Activated gamma-delta T cell (primary cell): ENCODE measurements around the gene HIVEP3.

Experiments
- DNase-seq: peaks from one replicate; lab custom pipeline; 2025; lab: John Stamatoyannopoulos, UW

Gene HIVEP3

DNA sequence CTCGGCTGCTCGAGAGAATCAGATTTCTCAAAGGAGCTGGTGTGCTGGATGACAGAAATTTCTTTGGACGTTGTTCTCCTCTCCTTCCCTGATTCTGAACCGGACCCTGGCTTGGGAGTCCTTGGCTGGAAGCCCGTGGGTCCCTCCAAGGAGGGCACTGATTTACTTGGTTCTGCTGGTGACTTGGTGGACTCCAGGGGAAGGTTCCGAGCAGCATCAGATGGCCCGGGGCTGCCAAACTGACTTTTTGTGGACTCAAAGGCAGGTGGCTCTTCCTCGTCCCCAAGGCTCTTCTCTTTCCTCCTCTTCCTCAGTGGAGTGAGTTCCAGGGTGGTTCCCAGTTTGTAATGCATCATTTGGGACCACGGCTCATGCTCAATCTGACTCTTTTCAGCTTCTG, 336.4 kb downstream of the HIVEP3 start:
- DNase-seq, result no peak

DNA sequence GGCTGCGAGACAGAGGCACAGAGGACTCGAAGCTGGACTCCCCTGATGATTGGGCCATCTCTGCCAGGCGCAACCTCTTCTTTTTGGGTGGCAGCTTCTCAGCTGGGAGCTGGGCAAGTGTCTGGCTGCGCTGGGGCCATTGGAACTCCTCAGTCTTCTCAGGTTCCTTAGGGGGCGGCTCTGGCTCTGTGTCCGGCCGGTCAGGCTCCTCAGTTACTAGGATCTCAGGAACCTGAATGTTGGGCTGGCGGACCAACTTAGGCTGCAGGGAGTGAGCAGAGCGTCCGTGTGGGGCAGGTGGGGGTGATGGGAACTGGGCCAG, 336.8 kb downstream of the HIVEP3 start:
- no peak for DNase-seq

DNA sequence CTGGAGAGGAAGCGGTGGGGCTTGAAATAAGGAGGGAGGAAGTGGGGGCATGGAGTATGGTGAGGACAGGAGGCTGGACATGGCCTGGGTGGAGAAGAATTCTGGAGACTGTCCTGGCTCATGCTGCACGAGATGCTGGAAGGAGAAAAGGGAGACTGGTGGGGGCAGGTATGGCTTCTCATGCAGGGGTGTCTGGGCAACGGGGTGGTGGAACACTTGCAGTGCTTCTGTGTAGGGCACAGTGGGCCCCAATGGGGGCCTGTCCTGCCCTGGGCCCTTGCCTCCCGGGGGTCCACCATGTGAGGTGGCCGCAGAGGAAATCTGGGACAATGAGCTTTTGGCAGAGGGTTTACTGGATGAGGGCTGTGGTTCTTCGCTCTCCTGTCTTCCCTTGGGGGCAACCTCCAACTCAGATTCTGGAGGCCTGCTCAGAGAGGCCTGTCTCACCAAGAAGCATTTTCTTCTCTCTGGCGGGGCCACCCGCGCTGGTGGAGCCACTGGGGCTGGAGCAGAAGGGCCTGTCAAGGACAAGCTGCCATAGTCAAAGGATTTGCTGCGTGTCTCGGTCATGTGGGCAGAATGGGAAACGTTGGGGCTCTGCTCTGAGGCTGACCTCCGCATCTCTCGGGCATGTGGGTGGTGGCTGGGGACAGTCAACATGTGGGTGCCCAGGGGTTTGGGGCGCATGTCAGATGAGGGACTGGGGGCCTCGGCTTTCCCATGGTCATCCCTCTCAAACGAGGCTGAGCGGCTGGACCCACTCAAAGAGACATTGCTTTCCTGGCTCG, 337.3 kb downstream of the HIVEP3 start:
- DNase-seq, result no peak

DNA sequence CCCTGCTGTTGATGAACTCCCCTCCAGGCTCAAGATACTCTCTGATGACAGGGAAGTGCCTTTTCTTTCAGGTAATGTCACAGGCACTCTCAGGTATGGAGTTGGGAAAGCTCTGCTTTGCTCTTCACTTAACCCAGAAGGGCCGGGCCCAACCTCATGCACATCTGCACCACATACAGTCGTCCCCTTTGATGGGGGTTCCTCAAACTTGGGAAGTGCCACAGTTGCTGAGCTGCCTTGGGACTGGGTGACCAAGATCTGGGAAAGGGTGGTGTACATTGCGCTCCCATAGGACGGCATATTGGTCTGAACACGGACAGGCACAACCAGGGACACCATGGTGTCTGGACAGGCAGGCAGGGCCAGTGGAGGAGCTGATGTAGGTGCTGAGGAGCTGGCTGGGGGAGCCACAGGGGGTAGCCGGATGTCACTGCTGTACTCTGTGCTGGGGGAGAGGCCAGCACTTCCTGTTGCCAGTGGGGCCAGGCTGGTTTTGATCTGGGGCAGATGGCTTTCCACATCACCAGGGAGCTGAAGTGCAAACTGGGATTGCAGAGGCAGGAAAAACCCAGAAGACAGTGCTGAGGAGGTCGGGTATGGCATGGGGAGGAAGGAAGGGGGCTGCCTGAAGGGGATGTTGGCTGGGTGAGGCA, 338.1 kb downstream of the HIVEP3 start:
- no peak for DNase-seq

- DNase-seq, result no peak
Measured at GRCh38 chr1:41580021-41580420, 338.7 kb downstream of the HIVEP3 start.

DNA sequence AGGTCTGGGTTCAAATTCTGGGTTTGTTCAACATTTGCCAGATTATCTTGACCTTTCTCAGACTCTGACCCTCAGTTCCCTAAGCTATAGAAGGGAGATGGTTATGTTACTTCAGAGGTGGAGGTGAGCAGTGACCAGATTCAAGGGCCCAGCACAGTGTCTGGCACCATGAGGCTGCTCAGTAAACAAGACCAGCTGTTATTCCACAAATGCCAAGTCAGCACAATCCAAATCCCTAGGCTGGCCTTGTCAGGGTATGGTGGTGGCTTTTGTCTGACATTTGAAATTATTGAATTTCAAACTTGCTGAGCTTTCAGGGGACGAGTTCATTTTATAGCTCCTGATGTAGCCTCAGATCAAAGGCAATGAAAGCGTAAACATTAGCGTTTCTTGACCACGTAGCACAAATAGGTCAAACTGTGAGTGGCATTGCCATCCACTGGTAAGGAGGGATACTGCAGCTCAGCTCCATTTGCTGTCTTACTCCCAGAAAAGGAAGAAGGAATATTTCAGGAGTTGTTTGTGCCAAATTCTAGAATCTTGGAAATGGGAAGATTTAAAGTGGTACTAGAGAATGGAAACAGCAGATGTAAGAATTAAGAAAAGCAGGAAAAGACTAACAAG, 339.9 kb downstream of the HIVEP3 start:
- no peak for DNase-seq

DNA sequence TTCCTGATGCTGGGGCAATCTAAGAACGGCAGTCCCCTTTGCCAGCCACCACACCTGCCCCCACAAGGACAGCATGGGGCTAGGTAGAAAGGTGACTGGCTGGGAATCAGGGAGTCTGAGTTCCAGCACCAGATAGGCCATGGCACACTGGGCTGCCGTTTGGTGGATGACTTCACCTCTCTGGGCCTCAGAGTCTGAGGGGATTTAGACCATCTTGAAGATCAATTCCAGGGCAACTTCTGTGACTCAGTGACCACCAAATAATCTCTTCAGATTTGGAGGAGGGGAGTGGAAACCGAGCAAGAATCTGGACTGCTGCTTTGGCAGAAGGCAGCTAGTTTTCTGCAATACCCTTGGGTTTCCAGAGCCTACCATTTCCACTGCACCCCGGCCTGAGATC, 342.1 kb downstream of the HIVEP3 start:
- no peak for DNase-seq

GRCh38 chr1:41576206-41576605, 342.5 kb downstream of the HIVEP3 start:
- DNase-seq, result no peak

DNA sequence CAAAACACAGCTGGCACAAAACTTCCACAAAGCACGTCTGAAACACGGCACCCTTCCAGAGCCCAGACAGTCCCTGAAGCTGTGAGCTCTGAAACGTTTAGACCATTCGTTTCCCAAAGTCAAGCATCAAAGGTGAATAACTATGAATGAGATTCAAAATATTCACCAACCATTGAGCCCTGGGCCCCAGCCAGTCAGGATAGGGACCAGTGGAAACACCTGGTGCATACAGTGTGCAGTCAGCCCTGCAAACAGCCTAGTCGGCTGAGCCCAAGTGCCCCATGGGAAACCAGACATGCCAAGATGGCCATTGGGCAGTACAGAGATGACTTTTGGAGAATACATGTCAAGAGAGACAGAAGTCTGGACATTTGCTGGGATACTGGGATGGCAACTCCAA, 343.9 kb downstream of the HIVEP3 start:
- no peak for DNase-seq

DNA sequence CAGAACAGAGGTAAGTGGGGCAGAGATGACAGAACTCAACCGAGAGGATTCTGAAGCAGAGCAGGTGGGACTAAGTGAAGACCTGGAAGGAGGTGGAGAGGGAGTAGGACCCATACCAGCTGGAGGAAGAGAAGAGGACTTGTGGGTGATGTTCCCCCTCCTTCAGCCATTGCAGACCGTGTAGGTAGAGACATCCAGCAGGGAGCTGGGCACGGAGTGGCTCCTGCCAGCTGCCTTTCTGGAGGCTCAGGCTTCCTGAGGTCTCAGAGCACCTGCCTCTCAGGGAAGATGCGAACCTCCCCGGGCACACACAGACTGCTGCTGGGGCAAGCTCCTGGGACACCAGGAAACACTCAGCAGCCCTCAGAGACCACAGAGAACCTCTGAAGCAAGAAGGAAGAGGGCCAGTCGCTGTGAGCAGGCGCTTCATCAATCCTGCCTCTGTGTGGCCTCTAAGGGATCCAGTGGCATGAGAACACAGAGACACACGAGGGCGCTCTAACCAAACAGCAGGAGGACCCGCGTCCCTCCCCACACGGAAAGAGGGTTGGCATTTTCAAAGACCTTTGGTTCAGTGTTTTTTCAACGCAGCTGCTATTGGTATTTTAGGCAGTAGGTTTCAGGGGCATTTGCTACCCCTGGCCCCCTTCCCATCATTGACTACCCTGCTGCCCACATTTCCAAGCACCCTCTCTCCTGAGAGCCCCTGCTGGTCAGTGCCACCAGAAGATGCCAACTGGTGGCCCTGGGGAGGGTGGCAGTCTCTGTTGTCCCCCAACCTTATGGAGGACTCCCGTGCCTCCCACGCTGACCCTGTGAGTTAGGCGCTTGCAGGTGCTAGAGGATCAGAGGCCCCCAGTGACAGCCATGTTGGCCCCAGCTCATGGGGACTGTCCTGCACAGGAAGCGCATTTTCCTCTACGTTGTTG, 344.7 kb downstream of the HIVEP3 start:
- DNase-seq, result no peak

GRCh38 chr1:41573194-41573593, 345.5 kb downstream of the HIVEP3 start:
- DNase-seq, result no peak

DNA sequence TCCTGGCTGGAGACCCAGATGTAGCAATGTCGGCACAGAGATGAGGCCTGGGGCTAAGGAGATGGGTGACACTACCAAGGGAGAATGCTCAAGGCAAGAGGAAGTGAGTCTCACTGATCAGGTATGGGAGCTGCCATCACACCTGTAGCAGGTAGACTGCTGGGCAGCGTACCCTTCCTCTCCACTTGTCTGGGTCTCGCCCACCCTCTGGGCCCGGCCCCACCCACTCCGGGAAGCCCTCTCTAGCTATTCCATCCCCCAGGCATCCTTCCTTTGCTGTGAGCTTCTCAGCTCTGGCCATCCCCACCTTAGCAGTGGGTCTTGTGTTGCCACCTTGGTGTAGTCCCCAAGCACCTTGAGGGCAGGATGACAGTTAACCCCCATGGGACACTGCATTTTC, 346.5 kb downstream of the HIVEP3 start:
- DNase-seq, result no peak

GRCh38 chr1:41571041-41571440, 347.7 kb downstream of the HIVEP3 start:
- no peak for DNase-seq

DNA sequence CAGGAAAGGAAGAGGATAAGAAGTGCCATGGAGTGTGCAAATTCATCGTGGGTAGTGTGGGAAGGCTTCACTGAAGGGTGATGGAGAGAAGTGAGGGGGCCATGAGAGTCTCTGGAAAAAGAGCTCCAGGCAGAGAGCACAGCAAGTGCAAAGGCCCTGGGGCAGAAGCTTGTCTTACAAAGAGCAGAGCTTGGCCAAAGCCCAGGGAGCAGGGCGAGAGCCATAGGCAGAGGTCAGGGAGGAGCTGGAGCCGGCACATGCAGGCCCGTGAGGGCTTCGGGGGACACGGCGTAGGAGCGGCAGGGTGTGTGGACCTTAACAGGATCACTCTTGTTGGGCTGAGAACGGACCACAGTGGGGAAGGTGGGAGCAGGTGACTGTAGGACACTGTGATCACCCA, 350.5 kb downstream of the HIVEP3 start:
- DNase-seq, result no peak

DNA sequence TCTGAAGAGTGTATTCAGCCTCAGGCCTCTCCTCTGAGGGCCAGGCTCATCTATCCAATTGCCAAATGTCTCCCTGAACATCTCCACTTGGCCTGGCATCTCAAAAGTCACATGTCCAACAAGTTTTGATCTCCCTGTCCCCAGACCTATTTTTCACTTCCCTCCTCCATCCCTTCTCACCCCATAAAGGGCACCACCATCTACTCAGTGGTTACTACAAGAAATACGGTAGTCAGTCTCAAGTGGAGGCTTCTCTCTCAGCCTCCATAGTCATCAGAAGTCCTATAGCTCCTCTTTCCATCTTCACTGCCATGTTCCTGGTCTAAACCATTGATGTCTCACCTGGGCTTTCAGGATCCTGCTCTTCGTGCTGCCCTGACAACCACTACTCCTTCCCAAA, 351.8 kb downstream of the HIVEP3 start:
- DNase-seq, result no peak

GRCh38 chr1:41566274-41566885, 352.3 kb downstream of the HIVEP3 start:
- DNase-seq, result no peak

- DNase-seq, result no peak
Measured at GRCh38 chr1:41564741-41565475, 353.8 kb downstream of the HIVEP3 start.

- DNase-seq, result no peak
Measured at GRCh38 chr1:41562328-41562727, 356.4 kb downstream of the HIVEP3 start.

GRCh38 chr1:41560931-41561330, 357.8 kb downstream of the HIVEP3 start:
- DNase-seq, result no peak

- no peak for DNase-seq
Measured at GRCh38 chr1:41560496-41560895, 358.2 kb downstream of the HIVEP3 start.

- DNase-seq, result no peak
Measured at GRCh38 chr1:41559331-41559730, 359.4 kb downstream of the HIVEP3 start.
